RCC 7860 (cell line): ENCODE results near the gene APRT.
"Not testable (repeated sequence)": the region's sequence is repeated elsewhere in the genome, so short reads cannot be mapped to it uniquely, and the experiment has no call there.

Experiments
- DNase-seq: peaks from one replicate; pipeline ENCODE4 v3.0.0-alpha.2; 2015; ENCODE audit warnings: low spot score
- FAIRE-seq: peaks from 2 replicates; lab custom pipeline; 2012; peaks lifted over from hg19 to GRCh38; lab: Jason Lieb, UNC

APRT gene

DNA sequence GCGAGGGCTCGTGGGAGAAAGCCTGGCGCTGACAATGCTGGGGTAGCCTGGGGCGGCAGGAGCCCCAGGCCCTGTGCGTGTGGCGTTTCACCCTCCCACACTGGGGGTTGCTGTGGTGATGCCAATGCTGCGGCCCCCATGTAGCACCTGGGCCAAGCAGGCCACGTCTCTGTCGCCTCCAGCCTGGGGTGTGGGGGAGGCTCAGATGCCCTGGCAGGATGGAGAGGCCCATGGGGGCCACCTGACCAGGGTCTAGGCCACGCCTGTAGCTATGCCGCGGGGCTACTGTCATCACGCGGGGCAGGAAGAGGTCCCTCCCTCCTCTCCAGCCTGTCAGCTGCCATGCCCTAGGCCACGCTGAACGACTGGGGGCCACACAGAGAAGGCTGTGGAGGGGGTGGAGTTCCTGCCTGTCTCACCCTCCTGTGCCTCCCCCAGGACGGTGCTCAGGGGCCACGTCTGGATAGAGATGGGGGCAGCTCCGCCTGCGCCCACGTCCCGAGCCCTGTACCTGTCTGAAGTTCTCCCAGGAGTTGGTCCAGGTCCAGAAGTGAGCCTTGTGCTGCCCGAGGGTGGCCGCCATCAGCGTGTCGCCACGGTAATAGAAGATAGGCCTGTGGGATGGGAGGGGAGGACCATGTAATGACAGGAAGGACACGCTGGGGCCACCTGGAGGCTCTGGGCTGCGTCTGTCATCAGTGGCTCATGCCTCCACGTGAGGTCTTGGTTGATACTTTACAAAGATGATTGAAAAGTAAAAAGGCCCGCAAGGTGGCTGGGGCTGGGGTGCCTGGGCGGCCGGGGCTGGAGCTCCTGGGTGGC, 12.7 kb upstream of the APRT start:
- DNase-seq (no peak), FAIRE-seq (no peak)

DNA sequence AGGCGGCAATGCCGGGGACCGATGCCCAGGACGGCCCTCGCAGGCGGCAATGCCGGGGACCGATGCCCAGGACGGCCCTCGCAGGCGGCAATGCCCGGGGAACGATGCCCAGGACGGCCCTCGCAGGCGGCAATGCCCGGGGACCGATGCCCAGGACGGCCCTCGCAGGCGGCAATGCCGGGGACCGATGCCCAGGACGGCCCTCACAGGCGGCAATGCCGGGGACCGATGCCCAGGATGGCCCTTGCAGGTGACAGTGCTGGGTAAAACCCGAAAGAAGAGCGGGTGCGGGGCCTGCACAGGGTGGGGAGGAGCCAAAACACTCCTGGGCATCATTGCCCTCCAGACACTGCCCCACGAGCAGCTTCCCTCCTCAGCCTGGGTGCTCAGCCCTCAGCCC, 11.9 kb upstream of the APRT start:
- DNase-seq, FAIRE-seq: not testable (repeated sequence)

DNA sequence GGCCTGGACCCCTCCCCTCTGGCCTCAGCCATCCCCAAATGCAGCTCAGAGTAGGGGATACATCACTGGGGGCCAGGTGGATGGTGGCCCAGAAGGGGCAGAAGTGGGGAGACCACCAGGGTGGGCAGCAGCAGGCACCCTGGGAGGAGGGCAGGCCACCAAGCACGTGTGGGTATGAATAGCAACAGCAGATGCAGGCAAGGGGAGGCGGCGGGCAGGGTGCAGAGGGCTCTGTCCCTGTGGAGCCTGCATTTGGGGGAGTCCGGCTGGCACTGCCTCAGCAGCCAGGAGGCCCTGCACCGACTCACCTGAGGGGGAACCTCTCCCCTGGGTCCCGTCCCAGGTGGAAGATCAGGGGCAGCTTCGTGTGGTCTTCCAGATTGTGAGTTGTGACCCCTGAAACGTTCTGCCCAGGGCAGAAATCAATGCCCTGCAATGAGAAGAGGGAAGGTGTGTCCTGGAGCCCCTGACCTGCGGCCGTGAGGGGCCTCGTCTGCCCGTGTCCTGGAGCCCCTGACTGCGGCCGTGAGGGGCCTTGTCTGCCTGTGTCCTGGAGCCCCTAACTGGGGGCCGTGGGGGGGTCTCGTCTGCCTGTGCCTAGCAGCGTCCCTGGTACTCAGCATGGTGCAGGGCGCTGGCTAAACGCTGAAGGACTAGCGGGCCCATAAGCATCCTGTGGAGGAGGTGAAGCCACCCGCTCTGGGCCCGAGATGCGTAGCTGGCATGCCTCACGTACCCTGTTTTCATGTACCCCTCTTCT, 10.7 kb upstream of the APRT start:
- DNase-seq (no peak), FAIRE-seq (no peak)

DNA sequence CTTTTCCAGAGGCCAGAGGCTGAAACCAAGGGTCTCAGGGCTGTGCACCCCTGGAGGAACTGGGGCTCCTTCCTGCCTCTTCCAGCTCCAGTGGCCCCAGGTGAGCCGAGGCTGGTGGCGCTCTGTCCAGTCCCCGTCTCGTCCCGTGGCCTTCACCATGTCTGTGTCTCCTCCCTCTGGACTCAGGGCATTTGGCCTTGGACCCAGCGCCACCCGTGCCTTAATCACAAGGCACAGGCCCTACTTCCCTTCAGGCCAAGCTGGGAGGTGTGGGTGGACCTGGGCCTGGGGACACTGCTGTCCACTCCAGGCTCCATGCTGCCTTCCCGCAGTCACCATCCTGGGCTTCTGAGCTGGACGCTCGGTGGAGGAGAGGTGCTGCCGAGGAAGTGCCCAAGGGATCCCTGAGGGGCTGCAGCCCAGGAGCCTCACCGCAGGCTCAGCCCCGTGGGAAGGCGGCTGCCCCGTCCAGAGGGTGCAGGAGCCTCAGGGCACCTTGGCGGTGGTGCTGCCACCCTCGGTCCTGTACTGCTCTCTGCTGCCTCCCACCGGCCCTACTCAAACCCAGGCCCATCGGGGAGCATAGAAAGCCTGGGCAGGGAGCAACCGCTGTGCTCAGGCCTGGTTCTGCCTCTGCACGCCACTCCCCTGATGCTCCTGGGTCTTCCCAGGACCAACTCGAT, 9.6 kb upstream of the APRT start:
- no peak for DNase-seq
- no peak for FAIRE-seq

DNA sequence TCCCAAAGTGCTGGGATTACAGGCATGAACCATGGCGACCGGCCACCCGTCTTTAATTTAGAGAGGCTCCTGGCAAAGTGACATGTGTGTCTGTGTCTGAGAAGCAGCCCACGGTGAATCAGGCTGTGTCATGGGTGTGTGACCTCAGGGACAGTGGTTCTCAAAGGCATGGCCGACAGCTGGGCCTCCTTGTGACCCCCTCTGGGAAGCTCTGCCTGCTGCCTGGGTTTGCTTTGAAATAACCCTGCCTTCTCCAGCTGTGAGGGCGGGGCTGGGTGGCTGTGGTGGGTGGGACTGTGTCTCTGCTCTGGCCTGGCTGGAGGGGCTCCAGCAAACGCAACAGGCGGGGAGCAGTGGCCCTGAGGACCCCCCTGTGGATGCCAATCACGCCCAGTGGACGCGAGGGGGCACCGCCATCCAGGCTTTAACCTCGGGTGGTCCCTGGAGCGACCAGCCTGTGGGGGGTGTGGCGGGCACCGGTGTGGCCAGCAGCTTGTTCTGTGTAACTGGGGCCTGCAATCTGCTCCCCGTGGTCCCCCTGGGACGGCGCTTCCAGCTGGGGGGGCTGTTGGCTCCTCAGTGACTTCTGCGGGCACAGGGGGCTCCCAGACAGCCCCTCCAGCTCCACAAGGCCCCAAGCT, 8.8 kb upstream of the APRT start:
- DNase-seq (no peak), FAIRE-seq (no peak)

DNA sequence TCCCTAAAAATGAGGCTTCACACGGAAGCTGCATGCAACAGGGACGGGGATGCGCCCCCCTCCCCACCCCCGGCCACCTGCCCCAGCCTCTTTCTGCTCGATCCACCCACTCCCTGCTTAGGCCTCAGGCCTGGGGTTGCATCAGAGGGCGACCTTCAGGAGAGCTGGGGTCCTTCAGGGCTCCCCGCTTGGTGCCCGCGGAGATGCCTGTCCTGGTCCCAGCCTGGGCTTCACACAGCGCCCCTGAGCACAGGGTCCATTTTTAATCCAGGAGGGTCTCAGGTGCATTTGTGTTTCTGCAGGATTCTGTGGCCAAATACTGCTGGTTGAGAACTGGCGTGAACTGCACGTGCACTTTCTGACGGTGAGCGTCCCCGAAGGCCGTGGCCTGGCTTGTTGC, 7.4 kb upstream of the APRT start:
- DNase-seq (no peak), FAIRE-seq (no peak)

DNA sequence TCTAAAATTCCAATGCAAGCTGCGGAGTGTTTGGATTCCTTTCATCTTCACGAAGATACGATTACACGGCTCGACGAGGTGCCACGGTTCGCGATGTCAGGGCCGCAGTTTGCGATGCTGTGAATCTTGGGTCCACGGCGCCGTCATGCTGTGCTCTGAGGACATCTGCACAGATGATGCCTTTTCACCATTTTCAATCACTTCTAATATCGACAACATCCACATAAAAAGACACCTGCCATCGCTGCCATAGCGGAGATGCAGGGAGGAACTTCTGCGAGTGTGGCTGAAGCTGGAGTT, 6.8 kb upstream of the APRT start:
- DNase-seq (no peak), FAIRE-seq (no peak)

DNA sequence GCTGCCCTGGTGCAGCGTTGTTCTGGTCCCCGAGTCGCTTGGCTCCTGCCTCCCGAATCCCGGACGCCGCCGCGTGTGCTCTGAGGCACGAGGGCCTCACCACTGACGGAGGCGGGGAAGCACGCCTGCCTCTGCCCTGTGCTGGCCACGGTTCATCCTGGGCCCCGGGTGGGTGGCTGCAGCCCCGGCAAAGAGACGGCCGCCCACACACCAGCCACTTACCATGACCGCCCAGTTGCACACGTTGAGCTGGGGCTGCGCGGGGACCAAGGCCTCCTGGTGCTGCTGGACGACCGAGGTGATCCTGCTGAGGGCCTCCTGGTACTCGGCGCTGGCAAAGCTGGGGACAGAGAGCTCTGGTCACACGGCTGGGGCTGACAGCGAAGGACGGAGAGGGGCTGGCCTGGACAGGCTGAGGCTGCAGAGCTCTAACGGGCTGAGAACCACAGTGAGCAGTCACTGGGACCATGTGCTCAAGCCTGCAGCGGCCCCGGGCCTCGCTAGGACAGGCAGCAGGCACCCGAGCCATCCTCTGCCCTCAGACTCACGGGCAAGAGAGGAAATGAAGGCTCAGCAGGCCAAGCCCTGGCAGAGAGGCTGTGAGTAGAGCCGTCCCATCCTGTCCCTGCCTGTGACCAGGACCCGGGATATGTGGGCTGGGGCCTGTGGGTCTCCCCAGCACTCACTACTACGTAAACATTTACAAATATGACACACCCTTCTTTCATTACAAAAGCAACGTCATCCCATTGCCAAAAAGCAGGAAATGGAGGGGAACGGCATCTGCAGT, 6.3 kb upstream of the APRT start:
- FAIRE-seq: no peak
- DNase-seq: no peak

DNA sequence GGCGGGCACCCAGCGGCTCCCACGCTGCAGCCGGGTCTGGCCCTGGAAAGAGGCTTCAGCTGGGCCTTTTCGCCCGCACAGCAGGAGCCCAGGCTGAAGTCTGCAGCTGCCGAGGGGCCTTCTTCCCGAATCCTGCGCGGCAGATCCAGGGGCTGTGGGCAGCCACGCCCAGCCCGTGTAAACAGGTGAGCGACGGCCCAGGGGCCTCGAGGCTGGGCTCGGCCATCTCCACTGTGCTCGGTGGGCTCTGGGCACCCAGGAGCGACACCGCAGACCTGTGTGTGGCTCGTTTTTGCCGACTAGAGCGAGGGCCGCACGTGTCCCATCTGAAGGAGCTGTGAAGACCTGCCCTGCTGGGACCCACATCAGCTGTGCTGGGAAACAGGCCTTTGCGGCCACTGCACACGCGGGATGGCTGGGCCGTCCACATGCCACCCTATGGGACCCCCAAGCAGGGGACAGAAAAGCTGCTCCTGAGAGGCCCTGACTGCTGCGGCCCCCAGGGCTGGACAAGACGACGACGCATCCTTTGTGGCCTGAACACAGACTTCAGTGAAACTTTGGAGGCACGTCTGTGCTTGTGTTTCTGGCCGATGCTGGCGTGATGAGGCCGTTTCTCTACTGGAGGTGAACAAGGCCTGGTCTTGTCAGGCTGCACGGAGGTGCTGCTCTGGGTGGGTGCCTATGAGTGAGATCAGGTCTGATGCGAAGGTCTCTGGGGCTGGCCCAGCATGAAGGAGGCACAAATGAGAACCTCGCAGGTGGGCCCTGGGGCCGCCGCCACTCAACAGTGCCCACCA, 5.2 kb upstream of the APRT start:
- FAIRE-seq (no peak), DNase-seq (no peak)

DNA sequence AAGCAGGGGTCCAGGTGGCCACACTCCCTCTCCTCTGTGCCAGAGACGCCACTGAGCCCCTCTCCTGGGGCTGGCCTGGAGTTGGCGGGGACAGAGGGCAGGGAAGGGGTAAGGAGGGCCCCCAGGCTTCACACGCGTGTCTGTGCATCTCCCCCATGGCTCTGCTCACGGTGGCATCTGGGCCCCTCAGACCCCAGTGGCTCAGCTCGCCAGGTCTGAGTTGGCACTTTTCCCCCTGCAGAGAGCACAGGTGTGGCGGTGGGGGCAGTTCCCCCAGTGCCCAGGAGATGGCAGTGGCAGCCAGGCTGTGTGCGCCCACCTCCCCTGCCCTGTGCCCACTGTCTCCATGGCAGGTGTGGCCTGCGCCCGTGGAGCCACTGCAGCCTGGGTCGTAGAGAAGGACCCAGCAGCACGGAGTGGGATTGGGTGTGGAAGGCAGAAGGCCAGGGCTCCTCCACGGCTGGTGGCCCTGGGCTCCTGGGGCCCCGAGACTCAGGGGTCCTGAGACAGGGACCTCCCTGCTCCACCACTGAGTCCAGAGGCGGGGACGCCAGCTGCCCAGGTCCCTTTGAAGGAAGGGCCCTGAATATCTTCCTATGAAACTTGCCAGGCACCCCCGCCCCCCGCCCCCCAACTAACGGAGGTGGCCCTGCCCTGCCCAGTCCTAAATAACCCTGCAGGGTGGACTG, 4.3 kb upstream of the APRT start:
- FAIRE-seq: no peak
- DNase-seq: peak; percentile 13

DNA sequence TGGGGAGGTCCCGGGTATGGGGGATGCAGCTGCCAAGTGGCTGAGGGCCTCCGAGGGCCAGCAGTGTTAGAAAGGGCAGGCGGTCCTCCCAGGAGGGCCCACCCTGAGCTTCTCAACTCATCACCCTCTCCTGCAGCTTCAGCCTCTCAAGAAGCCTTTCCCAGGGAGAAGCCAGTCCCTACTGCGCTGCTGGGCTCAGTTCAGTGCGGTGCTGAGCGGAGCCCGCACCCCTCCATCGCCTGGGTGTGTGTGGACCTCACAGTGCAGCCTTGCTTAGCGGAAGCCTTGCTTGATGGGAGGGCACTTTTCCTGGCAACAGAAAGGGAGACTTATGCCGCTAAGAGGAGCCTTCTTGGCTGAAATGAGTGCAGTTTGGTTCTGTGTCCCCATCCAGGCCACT, 3.5 kb upstream of the APRT start:
- DNase-seq (no peak), FAIRE-seq (no peak)

DNA sequence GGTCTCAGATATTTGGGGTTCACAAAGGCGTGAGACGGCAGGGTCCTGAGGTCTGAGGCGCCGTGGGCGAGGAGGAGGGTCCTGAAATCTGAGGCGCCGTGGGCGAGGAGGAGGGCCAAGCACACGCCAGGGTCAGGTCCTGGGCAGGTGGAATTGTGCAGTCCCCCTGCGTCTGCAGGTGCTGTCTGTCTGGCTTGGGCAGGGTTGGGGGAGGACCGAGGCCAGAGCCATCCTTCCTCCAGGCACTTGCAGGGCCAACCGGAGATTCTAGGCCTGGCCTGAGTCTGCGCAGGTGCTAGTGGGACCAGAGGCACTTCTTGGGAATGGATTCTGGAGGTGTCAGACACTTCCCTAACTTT, 2.4 kb upstream of the APRT start:
- FAIRE-seq (no peak), DNase-seq (no peak)

DNA sequence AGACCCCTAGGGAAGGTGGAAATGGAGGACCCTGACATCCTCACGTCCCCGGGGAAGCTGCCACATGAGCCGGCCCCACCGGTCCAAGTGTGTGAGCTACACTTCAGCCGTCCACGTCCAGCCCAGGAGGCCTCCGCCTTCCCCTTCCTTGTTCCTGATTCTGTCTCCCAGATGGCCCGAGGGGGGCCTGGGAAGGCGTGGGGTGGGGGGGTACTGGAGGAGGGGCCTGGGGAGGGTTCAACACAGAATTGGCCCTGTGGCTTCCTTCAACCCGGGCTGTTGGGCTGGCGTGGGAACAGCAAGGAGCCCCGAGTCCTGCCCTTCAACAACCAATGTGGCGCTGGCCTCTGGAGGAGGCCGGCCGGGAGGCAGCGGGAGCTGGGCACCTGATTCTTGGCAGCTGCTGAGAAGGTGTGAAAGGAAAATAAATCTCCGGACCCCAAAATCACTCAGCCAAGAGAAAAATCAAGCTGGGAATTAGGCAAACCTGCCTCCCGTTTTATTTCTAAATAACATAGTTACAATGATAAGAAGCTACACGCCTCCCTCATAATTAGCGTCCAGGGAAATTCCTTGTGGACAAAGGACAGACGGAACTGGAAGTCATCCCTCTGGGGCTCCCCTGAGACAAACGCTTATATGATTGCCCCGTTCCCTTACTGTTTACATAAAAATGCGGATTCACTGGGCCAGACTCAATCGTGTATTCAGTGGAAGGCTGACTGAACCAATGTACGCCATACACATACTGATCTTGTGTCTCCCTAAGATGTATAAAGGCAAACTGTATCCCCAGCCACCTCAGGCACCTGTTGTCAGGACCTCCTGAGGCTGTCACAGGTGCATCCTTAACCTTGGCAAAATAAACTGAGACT, 1.8 kb upstream of the APRT start:
- FAIRE-seq: no peak

DNA sequence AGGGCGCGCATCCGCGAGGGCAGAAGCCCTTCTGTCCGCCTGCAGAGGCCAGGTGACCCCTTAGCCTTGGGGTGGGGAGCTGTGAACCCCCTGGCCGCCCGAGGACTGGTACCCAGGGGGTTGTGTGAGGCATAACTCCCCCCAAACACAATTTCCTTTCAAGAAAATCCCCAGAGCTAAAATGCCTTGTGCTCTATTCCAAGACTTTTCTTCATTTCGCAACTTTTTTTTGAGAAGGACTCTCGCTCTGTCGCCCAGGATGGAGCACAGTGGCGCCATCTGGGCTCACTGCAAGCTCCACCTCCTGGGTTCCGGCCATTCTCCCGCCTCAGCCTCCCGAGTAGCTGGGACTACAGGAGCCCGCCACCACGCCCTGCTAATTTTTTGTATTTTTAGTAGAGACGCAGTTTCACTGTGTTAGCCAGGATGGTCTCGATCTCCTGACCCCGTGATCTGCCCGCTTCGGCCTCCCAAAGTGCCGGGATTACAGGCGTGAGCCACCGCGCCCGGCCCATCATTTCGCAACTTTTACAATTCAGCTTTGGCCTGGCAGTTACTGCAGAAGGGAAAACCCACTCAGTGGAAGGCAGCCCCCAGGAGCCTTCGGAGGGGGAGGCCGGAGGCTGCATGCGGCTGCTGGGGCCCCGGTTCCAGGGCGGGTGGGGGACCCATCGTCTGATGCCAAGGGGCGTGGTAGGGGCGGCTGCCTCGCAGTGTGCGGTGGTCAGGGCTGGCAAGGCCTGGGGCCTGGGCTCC, 963 bp upstream of the APRT start:
- DNase-seq (no peak), FAIRE-seq (no peak)

More for the DNA sequence above, 1.8 kb upstream of the APRT start:
- no peak for DNase-seq

DNA sequence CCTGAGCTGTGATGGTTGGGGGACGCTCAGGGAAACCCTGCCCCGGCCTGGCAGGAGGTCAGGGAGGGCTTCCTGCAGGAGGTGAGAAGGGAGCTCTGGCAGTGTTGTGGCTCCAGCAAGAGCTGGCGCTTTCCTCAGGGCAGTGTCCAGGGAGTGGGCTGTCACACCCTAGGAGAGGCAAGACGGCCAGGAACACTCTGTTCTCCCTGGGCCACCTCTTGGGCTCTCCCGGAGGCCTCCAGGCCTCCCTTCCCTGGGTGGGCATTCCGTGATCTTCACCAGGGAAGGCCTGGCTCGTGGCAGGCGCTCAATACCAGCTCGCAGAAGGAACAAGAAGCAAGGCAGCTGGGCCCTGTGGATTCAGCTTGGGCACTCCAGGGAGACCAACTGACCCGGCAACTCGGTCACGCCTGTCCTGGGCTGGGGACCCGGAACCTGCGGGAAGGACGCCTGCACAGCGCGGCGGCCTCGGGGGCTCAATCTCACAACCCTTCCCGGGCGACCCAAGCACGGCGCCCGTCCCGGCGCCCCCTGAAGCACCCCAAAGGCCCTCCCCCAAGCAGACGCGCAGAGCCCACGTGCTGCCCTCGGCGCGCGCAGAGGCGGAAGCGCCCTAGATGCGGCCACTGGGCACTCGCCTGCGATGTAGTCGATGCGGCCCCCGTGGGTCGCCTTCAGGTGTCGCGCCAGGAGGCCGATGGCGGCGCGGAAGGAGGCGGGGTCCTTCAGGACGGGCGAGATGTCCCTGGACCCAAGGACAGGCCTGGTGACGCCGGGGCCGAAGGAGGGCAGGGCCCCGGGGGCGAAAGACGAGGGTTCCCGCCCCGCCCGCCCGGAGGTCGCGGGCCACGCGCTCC, 588 bp downstream of the APRT start:
- FAIRE-seq (no peak), DNase-seq (peak; percentile 57)

DNA sequence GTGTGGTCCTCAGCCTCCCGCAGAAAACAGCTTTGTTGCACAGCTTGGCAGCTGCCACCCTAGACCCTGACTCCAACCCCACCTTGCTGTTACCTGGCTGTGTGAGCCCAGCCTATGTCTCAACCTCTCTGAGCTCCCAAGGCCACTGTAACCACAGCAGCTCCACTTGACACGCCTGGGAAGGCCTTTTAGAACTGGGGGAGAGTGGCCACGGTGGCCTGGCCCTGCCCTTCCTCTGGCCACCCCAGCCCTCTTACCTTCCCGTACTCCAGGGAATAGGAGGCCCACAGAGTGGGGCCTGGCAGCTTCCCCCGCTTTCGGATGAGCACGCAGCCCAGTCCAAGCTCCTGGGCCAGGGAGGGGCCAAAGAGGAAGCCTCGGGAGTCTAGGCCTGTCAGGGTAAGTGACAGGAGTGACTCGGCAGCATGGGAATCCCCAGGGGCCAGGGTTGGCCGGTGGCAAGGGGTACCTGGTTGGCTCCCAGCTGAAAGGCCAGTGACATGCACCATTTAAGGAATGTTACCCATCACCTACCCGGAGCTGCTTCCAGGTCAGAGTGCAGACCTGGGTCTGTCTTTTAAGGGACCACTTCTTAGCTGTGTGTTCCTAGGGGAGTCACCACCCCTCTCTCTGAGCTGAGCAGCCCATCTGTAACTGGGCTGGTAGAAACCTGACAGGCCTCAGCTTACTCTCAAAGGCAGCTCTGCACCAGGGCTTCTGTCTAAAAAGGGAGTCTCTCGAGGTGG, 1.4 kb downstream of the APRT start:
- FAIRE-seq: no peak
- DNase-seq: peak; percentile 43
